TTC549 (cell line): Measurements from ENCODE around the gene RAP1B.

Experiments used
- FAIRE-seq: peaks from 2 replicates; lab custom pipeline; 2012; peaks lifted over from hg19 to GRCh38; lab: Jason Lieb, UNC

The RAP1B gene

DNA sequence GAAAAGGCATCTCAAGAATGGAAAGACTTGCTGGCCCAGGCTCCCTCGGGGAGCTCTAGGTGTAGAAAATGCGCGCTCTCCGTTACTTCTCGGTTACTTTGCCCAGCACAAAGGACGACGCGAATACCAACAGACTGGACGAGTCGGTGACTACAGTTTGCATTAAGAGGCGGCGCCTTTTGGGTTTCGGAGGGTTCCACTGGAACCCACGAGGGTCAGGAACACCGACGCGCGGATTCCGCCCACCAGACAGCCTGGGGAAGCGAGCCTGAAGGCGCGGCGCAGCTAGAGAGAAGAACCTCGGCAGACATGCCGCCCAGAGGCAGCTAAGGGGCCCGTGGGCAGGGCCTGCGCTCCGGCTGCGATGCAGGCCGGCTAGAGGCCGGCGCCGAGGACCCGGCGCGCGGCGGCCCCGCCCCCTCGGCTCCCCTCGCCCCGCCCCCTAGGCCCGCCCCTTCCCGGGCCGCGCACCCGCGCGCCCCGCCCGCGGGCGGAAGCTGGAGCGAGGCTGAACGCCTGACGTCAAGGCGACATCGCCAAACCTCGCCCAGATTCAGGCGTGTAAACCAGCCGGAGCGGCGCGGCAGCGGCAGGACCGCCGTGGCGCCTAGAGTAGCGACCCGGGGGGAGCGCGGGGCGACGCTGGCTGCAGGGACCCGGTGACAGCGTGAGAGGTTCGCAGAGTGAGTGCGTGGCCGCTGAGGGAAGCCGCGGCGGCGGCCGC lies at the start of gene RAP1B:
Gene RAP1B, plus strand, starts transcription at position 530 of the 724 bp plus-strand sequence. CDS start 37,826 bp downstream, outside the sequence.
- FAIRE-seq = no peak

DNA sequence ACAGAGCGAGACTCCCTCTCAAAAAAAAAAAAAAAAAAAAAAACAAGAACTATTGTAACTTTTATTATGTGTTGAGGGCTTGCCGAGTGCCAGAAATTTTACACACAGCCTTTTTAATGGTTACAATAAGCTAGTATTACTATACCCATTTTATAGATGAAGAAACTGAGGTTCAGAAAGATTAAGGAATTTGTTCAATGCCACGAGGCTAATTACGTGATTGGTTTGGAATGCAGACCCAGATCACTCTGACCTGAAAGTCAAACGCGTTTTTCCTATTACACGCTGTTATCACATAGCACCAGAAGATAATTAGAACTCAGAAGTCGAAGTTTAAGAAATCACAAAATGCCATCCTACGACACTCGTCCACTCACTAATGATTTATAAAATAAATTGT lies 48.9 kb upstream of the RAP1B start:
- FAIRE-seq = no peak

DNA sequence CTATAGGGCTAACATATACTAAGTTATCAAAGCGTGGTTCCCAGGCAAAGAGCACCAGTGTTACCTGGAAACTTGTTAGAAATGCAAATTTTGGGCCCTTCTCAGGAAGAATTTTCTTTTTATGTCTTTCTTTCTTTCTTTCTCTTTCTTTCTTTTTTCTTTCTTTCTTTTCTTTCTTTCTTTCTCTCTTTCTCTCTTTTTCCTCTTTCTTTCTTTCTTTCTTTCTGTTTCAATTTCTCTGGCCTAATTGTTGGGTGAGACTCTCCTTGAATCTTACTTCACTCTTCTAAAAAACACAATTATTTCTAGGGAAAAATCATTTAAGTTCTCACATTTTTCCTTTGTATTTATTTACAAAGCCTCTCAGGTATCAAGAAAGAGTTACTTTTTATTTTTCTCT lies 46.5 kb upstream of the RAP1B start:
- no peak for FAIRE-seq

DNA sequence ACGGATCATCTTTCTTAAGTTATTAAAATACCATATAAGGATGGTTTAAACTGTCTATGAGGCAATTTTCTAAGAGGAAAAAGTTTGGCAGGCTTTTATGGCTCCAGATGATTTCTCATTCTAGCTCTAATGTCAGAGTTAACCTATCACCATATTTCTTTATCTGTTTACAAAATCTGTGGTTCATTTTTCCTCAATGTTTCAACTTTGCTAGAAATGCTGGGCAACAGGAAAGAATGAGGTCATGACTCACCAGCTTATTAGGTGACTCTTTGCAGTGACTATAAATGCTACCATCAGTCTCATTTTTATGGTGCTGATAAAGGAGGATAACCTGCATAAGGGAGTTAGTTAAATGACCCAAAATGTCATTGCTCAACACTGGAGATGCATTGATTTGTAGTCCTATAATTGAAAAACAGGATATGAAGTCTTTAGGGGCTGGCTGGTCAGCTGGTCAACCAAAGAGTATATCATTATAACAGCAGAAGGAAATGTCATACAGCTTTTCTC lies 45.3 kb upstream of the RAP1B start:
- FAIRE-seq = no peak

DNA sequence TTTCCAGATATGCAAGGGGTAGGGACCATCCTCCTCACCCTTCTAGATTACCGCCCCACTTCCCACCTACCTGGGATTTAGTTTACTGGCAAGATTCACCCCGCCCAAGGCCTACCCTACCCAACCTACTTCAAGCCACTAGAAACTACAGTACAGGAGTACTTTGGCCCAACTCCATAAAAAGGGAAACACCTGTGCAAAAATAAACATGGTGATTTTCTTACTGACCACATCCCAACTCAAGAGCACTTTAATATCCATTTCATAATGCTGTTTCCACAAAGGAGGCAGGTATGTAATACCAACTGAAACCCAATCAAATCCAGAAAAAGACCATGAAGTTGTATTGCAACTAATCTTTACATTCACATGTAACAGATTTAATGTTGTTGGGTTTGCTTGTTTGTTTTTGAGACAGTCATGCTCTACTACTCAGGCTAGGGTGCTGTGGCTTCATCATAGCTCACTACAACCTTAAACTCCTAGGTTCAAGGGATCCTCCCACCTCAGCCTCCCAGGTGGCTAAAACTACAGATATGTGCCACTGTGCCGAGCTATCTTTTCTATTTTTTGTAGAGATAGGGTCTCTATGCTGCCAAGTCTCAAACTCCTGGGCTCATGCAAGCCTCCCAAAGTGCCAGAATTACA lies 41.7 kb upstream of the RAP1B start:
- FAIRE-seq = no peak

DNA sequence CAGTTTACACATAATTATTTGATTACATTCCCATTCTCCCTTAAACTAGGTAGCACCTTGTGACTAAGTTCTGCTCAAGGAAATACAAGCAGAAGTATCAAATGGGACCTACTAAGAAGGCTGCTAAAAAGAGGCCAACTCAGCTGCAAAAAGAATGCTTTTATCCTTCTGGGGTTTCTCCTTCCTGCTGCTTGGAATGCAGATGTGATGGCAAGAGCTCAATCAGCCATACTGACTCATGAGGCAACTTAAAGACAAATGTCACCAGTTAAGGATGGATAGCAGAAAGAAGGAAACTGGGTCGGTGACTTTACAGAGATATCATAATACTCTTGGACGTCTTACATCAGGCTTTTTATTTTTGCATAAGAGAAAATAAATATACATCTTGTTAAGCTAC lies 38.0 kb upstream of the RAP1B start:
- FAIRE-seq = no peak

DNA sequence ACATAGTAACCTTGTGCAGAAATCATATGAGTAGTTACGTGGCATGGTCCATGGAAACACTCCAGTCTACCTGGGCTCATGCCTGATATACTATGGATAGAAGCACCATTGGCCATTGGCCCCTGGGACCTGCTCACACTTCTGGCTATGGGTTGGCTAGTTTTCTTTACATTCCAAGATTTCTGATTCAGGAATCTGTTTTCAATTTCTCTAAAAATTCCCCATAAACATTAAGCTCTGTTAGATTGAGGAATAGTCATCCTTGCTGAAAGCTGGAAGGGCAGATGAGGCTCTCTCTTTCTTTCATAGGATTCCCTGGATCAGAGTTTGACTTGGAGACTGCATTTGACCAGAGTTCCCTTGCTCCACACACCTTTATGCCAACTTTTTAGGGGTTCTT lies 37.3 kb upstream of the RAP1B start:
- FAIRE-seq = no peak

DNA sequence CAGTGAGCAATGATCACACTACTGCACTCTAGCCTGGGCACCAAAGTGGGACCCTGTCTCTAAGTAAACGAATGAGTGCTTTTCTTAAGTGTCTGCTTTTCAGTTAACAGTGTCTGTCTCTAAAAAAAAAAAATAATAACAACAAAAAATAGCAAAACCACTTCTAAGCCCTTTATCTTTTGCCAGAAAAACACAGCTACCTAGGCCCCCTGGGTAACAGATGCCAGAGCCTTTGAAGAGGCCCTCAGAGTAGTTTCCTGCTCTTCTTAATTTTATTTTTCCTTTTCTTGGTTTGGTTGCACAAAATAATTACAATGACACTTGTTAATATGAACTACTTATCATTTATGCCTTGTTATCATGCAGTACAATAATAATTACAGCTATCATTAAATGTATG lies 32.8 kb upstream of the RAP1B start:
- FAIRE-seq = no peak

DNA sequence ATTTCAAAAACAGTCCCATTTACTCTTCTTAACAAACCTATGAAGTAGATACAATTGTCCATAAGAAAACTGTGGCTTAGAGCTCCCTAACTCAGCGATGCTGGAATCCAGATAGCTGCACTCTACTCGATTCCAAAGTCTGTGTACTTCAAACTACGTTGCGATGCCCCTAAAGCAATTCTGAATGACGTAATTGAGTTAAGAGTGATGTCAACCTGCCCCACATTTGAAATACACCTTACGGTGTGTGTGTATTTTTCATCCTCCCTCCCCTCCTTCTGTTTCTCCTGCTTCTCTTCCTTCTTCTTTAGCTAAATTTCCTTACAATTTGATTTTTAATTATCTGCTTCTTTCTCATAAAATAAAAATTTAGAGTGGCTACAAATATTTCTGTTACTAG lies 31.9 kb upstream of the RAP1B start:
- no peak for FAIRE-seq

DNA sequence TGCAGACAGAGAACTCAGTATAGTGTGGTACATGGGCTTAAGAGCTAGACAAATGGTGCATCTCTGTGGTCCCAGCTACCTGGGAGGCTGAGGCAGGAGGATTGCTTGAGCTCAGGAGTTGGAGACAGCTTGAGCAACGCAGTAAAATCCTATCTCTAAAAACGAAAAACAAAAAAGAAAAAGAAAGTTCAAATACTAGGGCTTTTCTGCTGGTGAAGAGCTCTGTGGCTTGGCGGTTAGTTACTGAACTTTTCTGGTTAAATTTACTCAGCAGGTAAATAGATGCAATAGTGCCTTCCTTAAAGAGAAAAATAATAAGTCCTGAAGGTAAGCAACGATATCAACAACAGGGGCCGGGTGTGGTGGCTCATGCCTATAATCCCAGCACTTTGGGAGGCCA lies 31.4 kb upstream of the RAP1B start:
- no peak for FAIRE-seq

DNA sequence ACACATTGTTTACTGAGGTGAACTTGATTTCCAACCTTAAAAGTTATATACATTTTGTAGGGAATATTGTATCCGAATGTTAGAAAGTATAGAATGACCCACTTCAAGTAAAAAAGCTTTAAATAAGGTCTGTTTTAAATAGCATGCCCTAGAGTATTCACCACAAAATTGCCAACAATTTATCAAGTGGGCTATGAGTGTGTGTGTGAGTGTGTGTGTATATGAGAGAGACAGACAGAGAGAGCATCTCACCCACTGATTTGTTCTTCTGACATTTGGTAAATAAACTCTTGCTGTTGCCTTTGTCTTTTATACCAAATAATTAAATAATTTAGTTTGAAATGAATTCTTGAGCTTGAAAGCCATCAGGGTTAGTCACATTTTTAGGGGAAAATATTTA lies 29.8 kb upstream of the RAP1B start:
- no peak for FAIRE-seq

DNA sequence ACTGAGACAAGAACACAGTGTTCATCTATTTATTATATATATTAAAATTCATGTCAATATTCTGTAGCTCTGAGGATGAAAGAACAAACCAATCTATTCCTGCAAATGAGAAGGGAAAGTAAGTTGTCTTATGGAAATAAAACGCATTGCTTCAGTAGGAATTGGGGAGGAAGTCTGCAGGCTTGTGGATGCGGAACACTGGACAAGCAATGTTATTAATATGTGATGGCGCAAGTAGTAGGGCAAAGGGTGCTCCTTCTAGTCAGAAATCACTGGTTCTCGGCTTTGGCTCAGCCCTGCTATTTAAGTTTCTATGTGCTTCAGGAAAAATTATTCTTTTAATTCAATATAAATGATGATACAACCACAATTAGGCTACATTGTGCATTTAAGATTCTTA lies 28.8 kb upstream of the RAP1B start:
- no peak for FAIRE-seq

DNA sequence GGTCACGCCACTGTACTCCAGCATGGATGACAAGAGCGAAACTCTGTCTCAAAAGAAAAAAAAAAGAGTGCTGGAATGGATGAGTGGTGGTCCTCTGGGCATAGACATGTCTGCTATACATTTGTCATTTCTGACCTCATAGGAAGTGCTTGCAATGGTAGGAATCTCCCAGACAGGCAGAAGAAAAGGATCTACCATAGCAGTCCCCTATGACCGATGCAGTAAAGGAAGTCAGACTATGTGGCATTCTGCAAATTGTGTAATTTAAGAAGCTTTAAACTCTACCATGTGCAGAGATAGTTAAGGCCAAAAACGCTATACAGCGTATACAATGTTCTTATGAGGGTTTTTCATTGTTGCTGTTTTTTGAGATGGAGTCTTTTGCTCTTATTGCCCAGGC lies 24.7 kb upstream of the RAP1B start:
- FAIRE-seq = no peak

DNA sequence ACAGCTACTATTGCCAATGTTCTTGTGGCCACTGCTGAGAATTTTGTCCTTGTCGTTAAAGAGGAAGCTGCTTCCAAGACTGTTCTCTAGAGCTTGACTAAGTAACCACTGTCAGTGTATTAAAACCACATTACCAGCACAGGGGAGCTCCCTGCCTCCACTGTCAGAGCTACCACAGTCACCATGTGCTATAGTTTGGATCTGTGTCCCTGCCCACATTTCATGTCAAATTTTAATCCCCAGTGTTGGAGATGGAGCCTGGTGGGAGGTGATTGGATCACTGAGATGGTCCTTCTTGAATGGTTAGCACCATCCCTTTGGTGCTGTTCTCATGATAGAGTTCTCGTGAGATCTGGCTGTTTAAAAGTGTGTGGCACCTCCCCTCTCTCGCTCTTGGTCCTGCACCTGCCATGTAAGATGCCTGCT lies 23.2 kb upstream of the RAP1B start:
- no peak for FAIRE-seq

DNA sequence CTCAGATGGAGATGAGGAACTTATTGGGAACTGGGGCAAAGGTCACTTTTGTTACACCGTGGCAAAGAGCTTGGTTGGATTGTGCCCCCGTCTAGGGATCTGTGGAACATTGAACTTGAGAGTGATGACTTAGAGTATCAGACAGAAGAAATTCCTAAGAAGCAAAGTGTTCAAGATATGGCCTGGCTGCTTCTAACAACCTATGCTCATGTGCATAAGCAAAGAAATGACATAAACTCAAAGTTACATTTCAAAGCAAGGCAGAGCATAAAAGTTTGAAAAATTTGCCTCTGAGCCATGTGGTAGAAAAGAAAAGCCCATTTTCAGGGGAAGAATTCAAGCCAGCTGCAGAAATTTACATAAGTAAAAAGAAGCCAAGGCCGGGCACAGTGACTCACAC lies 21.5 kb upstream of the RAP1B start:
- FAIRE-seq = no peak

DNA sequence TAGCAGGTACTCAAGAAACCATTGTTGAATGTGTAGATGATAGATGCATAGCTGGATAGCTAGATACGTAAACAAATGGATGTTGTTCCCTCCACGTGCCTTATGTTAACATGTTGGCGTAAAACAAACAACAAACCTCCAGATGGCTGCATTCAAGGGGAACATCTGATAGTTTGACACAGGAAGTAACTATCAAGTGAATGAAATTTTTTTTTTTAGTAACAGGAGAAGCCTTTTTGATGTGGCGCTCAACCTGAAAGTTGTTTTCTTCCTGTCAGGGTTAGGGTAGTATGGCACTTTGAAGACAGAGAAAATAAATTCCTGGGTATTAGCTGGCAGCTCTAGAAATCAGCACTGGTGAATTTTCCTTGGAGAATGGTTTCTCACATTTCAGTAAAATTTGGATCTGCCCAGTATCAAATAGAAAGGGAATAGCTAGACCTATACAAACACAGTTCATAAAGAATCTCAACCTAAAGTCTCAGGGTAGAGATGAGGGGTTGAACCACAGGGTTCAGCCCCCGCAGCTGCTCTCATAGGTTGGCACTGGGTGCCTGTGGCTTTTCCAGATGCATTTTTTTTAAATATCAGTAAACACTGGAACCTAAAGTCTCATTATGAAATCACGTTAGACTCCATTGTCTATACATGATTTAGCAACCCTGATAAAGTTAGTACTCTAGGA lies 18.8 kb upstream of the RAP1B start:
- no peak for FAIRE-seq

DNA sequence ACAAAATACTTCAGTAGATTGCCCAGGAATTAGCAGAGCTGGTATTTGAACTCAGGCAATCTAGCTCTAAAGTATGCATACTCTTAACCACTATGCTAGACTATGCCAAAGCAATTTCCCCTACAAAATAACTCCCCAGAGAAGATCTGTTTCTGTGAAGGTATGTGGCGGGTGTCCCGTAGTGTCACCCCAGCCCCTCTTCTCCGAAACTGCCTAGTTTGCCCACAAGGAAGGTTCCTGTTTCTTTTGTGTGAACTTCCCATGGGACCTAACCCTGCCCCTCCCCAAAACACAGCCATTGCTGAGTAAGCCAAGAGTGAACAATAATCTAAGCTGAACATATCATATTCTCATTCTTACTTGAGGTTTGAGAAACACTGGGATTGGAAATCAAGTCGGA lies 15.5 kb upstream of the RAP1B start:
- no peak for FAIRE-seq

DNA sequence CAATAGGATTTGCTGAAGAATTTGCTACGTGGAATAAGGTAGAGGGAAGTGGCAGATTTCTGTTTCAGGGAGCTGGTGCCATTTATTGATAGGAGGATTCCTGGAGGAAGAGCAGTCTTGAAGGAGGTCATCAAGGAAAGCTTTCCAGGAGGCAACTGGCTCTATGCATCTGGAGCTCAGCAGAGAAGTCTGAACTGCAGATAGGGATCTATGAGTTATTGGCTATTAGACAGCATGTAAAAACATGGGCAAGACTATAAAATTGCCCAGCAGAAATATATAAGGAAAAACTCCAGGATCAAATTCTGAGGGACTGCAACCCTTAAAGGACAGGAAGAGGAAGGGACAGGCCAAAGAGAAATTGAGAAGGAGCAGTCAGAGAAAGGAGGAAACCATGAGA lies 8.9 kb upstream of the RAP1B start:
- FAIRE-seq = no peak

DNA sequence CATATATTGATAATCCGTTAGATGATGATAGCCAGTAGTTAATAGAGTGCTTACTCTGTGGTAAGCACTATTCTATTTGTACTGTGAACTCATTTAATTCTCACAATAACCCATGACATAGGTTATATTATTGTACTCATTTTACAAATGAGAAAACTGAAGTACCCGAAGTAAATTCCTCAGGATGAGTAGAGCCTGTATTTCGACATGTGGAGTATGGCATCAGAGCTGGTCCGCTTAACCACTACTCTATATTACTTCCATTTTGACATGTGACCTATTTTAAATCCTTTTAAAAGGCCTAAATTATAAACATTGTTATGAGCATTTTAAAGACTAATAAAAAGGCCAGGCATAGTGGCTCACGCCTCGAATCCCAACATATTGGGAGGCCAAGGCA lies 8.0 kb upstream of the RAP1B start:
- no peak for FAIRE-seq

DNA sequence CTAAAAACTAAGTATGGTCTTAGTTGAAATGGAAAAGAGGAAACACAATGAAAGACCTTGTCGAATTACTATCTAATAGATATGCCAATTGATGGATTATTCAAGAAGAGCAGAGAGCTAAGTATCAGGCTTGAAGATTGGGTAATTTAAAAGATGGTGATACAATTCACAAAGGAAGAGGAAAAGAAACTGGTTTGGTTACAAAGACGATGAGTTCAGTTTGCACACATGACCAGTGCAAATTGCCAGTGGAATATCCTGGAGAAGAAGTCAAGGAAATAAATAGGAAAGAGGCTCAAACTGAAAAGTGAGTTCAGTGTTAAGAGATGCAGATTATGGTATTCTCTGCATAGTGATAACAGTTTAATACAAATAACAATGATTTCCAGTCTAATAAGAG lies 2.5 kb upstream of the RAP1B start:
- FAIRE-seq = no peak

DNA sequence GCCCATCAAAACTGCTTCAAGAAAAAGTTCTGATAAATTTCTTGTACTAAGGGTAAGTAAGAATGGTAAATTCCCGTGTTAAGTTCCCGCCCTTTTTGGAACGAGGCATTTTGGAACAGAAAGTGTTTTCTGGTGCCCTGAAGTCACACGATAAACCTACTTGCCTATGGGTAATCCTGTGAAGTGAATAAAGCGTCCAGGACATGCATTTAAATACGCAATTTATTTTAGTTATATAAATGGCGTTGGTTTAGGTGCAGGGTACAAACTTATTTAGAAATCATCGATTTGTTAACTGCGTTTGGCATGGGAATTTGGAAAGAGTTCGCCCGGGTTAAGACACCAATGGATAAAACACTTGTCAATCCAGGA lies 715 bp upstream of the RAP1B start:
- FAIRE-seq = no peak

DNA sequence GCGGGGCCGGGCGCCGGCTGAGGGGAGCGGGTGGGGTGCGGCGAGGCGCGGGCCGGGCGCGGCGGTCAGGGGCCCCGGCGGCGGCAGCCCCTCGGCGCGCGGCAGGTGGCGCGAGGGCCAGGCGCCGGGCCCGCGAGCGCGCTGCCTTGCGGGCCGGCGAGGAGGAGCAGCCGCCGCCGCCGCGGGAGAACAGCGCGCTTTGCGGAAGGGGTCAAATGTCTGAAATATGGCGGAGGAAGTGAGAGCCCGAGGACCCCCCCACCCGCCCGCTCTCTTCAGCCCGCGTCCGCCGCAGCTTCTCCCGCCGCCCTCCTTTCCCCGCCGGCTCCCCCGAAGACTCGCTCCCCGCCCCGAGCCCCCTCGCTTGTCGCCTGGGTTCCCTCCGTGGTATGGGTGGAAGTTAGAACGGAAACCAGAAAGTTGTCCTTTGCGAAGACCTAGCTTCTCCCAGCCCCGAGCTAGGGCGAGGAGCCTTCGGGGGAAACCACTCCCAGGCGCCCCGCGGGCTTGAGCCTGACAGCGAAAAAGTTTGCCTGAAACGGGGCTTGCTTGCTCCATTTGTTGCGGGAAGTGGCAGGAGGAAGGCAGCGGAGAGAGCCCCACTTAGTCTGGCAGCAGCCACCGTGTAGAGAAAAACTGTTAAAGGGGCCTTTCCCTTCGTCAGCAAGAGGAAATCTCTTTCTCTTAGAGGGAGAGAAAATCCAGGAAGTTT lies 551 bp downstream of the RAP1B start:
- no peak for FAIRE-seq

DNA sequence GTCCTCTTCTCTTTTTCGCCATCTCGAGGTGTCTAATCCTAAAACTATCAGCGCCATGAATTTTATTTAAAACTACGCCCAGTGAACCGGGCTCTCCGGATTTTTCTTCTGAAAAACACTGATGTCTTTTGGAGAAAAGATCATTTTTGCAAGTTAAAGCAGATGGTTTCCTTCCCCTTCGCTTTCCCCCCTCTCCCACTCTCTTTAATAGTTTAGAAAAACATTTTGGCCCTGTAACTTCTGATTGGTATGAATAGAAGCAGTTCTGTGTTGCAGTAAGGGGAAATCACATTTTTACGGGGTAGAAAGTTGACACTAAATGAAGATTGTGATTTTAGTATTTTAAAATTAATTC lies 1.1 kb downstream of the RAP1B start:
- no peak for FAIRE-seq
